Activated naive CD4-positive, alpha-beta T cell treated with anti-CD3 and anti-CD28 coated beads, Interleukin-2, amount 10 ng/mL, durations not matched to agents 7 days and 5 days (primary cell): ENCODE data around the gene PER2.

Experiments
- CTCF ChIA-PET: fragments of 350-600 bp; sonication (Branson Sonifier 250); formaldehyde crosslinking; loops from one replicate; lab custom pipeline; 2021; ENCODE audit warnings: antibody characterized with exemption; lab: Charles Lee
- DNase-seq: peaks from one replicate; pipeline ENCODE4 v3.0.0-alpha.2; 2020
- H3K27ac Mint-ChIP-seq: one replicate; pipeline ENCODE4 v1.8.0; 2021; ENCODE audit warnings: mild to moderate bottlenecking, moderate library complexity, mixed read lengths
- H3K27me3 Mint-ChIP-seq: one replicate; pipeline ENCODE4 v1.8.0; 2021; ENCODE audit warnings: mild to moderate bottlenecking, mixed read lengths
- H3K36me3 Mint-ChIP-seq: one replicate; pipeline ENCODE4 v1.8.0; 2021; ENCODE audit warnings: mixed read lengths
- H3K4me1 Mint-ChIP-seq: one replicate; pipeline ENCODE4 v1.8.0; 2021; ENCODE audit warnings: mixed read lengths
- H3K4me3 Mint-ChIP-seq: one replicate; pipeline ENCODE4 v1.8.0; 2021; ENCODE audit warnings: mild to moderate bottlenecking, moderate library complexity, mixed read lengths
- H3K9me3 Mint-ChIP-seq: one replicate; pipeline ENCODE4 v1.8.0; 2021; ENCODE audit warnings: mixed read lengths

PER2 gene

GRCh38 chr2:238236571-238236970 is 51.8 kb downstream of the PER2 start:
- no peaks in the 10 kb centered on the region for H3K36me3 Mint-ChIP-seq
- peaks cover 2% of the 10 kb centered on the region for H3K9me3 Mint-ChIP-seq
- H3K27me3 Mint-ChIP-seq: peaks cover 89% of the 10 kb centered on the region
- no peak overlapping the region for H3K27ac Mint-ChIP-seq
- H3K4me1 Mint-ChIP-seq: peaks cover 16% of the 10 kb centered on the region
- no peak for DNase-seq
- H3K4me3 Mint-ChIP-seq: no peak overlapping the region
- CTCF ChIA-PET: interaction anchor here (1.4 kb wide), 1 partner anchor 28 kb away, joined by 3 read pairs; no protein-coding TSS in a partner anchor

GRCh38 chr2:238235856-238236255 is 52.6 kb downstream of the PER2 start:
- no peak for DNase-seq
- Mint-ChIP-seq H3K9me3 (peaks cover 2% of the 10 kb centered on the region), H3K27me3 (peaks cover 89% of the 10 kb centered on the region), H3K27ac (no peak overlapping the region), H3K4me3 (no peak overlapping the region), H3K36me3 (no peaks in the 10 kb centered on the region), H3K4me1 (peaks cover 19% of the 10 kb centered on the region)
- CTCF ChIA-PET: interaction anchor here (1.4 kb wide), 1 partner anchor 29 kb away, joined by 3 read pairs; no protein-coding TSS in a partner anchor

DNA sequence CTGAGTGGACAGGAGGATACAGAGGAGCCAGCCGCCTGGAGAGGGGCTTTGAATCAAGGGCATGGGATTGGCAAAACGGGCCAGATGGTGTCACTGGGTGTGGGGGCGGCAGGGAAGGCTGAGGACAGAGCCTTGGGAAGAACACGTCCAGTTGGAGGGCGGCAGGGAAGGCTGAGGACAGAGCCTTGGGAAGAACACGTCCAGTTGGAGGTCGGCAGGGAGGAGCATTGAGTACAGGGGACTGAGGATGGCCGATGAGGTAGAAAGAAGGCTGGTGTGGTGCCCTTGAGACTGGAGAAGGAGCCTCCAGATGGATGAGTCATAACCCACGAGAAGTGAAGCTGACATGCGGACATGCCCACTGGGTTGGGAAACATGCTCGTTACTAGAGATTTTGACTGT is 53.1 kb downstream of the PER2 start:
- no peak for DNase-seq
- CTCF ChIA-PET: no interaction called here
- Mint-ChIP-seq H3K4me3 (peak overlapping the region; percentile 6), H3K27me3 (peaks cover 89% of the 10 kb centered on the region), H3K36me3 (no peaks in the 10 kb centered on the region), H3K9me3 (peaks cover 2% of the 10 kb centered on the region), H3K4me1 (peaks cover 23% of the 10 kb centered on the region), H3K27ac (peak overlapping the region; percentile 25)

DNA sequence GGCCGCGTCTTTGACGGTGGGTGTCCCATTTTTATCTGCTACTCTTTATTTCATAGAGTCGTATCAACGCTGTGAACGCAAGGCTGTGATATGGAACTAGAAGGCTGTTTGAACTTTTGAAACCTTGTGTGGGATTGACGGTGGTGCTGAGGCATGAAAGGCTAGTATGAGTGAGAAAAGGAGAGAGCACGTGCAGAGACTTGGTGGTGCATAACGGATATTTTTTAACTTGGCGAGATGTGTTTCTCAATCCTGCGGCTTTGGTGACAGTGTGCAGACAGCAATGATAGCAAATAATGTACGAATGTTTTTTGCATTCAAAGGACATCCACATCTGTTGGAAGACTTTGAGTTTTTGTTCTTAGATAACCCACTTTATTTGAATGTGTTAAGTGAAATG is 54.8 kb downstream of the PER2 start:
- Mint-ChIP-seq H3K4me1 (peaks cover 22% of the 10 kb centered on the region), H3K9me3 (peaks cover 2% of the 10 kb centered on the region), H3K27ac (no peak overlapping the region), H3K36me3 (no peaks in the 10 kb centered on the region), H3K4me3 (peak overlapping the region; percentile 40), H3K27me3 (peaks cover 96% of the 10 kb centered on the region)
- CTCF ChIA-PET: no interaction called here
- no peak for DNase-seq

GRCh38 chr2:238231809-238232208 is 56.6 kb downstream of the PER2 start:
- Mint-ChIP-seq H3K4me3 (peak overlapping the region; percentile 66), H3K36me3 (no peaks in the 10 kb centered on the region), H3K4me1 (peaks cover 20% of the 10 kb centered on the region), H3K9me3 (peaks cover 2% of the 10 kb centered on the region), H3K27ac (no peak overlapping the region), H3K27me3 (peaks cover 87% of the 10 kb centered on the region)
- CTCF ChIA-PET: no interaction called here
- DNase-seq: no peak

DNA sequence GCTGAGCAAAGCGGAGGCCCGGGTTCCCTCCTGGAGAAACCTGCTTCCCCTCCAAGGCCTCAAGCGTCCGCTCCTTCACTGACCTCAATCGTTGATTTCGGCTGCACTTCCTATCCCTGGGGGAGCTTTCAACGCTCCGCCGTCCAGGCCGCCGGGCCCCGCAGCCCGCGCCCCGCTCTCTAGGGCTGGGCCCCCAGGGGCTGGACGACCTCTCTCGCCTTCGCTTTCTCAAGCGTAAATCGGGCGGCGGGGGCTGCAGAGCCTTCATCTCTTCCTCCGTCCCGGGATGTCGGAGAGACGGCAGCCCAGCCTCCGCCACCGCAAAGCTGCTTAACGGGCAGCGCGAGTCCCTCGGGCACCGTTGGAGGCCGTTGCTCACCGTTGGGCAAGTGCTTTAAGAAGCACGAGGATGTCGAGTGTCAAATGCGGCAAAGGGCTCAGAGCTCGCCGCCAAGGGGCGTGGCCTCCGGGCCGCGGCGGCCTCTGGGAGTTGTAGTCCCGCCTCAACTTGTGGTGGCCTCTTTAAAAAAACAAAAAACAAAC is 57.1 kb downstream of the PER2 start:
- H3K36me3 Mint-ChIP-seq: no peaks in the 10 kb centered on the region
- H3K4me3 Mint-ChIP-seq: peak overlapping the region; percentile 66
- peak; percentile 87 for DNase-seq
- H3K9me3 Mint-ChIP-seq: peaks cover 2% of the 10 kb centered on the region
- CTCF ChIA-PET: no interaction called here
- peaks cover 82% of the 10 kb centered on the region for H3K27me3 Mint-ChIP-seq
- H3K27ac Mint-ChIP-seq: no peak overlapping the region
- H3K4me1 Mint-ChIP-seq: peaks cover 20% of the 10 kb centered on the region

GRCh38 chr2:238230699-238231098 is 57.7 kb downstream of the PER2 start:
- H3K4me1 Mint-ChIP-seq: peaks cover 20% of the 10 kb centered on the region
- DNase-seq: no peak
- H3K27me3 Mint-ChIP-seq: peaks cover 75% of the 10 kb centered on the region
- H3K4me3 Mint-ChIP-seq: peak overlapping the region; percentile 9
- CTCF ChIA-PET: no interaction called here
- H3K9me3 Mint-ChIP-seq: peaks cover 2% of the 10 kb centered on the region
- H3K36me3 Mint-ChIP-seq: no peaks in the 10 kb centered on the region
- H3K27ac Mint-ChIP-seq: no peak overlapping the region

GRCh38 chr2:238228700-238229099 is 59.7 kb downstream of the PER2 start:
- Mint-ChIP-seq H3K36me3 (no peaks in the 10 kb centered on the region), H3K9me3 (no peaks in the 10 kb centered on the region), H3K4me3 (no peak overlapping the region), H3K27me3 (peaks cover 55% of the 10 kb centered on the region), H3K27ac (no peak overlapping the region), H3K4me1 (peaks cover 16% of the 10 kb centered on the region)
- CTCF ChIA-PET: no interaction called here
- DNase-seq: no peak

- no peak overlapping the region for H3K27ac Mint-ChIP-seq
- H3K4me3 Mint-ChIP-seq: no peak overlapping the region
- H3K9me3 Mint-ChIP-seq: no peaks in the 10 kb centered on the region
- H3K4me1 Mint-ChIP-seq: peaks cover 13% of the 10 kb centered on the region
- no peak for DNase-seq
- CTCF ChIA-PET: no interaction called here
- H3K27me3 Mint-ChIP-seq: peaks cover 48% of the 10 kb centered on the region
- no peaks in the 10 kb centered on the region for H3K36me3 Mint-ChIP-seq
These were observed 60.8 kb downstream of the PER2 start for GRCh38 chr2:238227587-238228032.

DNA sequence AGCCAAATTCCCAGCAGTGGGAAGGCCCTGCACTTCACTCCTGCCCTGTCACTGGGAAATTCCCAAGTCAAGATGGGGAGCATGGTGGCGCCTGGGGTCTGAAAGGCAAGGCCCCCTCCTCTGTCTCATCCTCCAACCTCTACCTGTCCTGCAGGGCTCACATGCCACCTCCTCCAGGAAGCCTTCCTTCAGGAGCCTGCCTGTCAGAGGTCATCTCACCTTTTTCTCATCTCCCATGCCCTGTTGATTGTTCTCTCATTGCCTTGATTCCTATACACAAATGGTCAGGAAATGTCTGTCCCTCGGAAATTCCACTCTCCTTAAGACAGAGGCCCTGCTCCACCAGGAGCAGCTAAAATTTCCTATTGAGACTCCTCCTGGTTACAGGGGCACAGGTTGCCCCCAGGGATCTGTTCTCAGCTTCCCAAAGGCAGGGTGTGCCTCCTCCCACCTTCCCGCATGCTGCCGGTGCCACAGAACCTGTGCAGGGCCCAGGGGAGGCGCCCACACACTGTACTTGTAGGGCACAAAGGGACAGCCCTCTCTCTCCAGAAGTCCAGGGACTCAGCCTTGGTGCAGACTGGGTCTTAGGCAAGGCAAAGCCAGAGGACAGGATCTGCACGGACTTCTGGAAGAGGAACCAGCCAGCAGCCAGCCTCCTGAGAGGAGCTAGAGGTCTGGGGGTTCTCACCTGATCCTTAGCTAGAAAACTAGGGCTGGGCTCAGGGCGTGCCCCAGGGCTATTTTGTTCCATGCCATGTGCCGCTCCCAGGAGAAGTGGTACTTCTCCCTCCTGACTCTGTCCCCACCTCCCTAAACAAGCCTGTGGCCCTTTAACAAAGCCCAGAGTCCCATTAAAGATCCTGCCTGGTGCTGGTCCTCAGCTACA is 61.5 kb downstream of the PER2 start:
- Mint-ChIP-seq H3K27ac (no peak overlapping the region), H3K9me3 (no peaks in the 10 kb centered on the region), H3K27me3 (peaks cover 42% of the 10 kb centered on the region), H3K4me1 (peaks cover 12% of the 10 kb centered on the region), H3K36me3 (no peaks in the 10 kb centered on the region), H3K4me3 (no peak overlapping the region)
- DNase-seq: no peak
- CTCF ChIA-PET: no interaction called here

GRCh38 chr2:238225911-238226697 is 62.3 kb downstream of the PER2 start:
- Mint-ChIP-seq H3K4me3 (no peak overlapping the region), H3K27ac (peak overlapping the region; percentile 37), H3K9me3 (no peaks in the 10 kb centered on the region), H3K27me3 (peaks cover 33% of the 10 kb centered on the region), H3K4me1 (peaks cover 5% of the 10 kb centered on the region), H3K36me3 (no peaks in the 10 kb centered on the region)
- no peak for DNase-seq
- CTCF ChIA-PET: interaction anchor here (1.0 kb wide), 1 partner anchor 37 kb away, joined by 4 read pairs; no protein-coding TSS in a partner anchor

DNA sequence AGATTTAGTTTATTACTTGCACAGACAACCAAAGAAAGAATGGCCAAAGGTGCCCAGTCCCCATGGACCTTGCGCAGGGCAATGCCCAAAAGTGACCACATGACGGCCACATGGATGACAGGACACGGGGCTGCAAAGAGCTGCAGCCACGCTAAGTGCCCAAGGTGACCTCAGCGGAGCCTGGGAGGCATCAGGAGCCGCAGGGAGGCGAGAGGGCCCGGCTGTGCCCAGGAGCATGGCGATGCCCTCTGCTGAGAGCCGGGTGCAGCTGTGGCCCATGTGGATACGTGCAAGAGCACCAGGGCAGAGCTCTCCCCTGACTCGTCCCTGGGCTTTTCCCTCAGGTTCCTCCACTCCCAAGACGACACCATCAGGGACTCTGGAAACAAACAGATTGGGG is 63.3 kb downstream of the PER2 start:
- Mint-ChIP-seq H3K4me3 (no peak overlapping the region), H3K27ac (no peak overlapping the region), H3K27me3 (peaks cover 32% of the 10 kb centered on the region), H3K4me1 (no peaks in the 10 kb centered on the region), H3K36me3 (no peaks in the 10 kb centered on the region), H3K9me3 (no peaks in the 10 kb centered on the region)
- DNase-seq: no peak
- CTCF ChIA-PET: interaction anchor here (1.0 kb wide), 1 partner anchor 38 kb away, joined by 4 read pairs; no protein-coding TSS in a partner anchor

- Mint-ChIP-seq H3K4me3 (no peak overlapping the region), H3K4me1 (no peaks in the 10 kb centered on the region), H3K36me3 (no peaks in the 10 kb centered on the region), H3K27ac (no peak overlapping the region), H3K9me3 (no peaks in the 10 kb centered on the region), H3K27me3 (peaks cover 26% of the 10 kb centered on the region)
- no peak for DNase-seq
- CTCF ChIA-PET: no interaction called here
These were observed 63.9 kb downstream of the PER2 start for GRCh38 chr2:238224356-238225035.
